ENCODE data around the gene ATP10A.

The ATP10A gene

GRCh38 chr15:25700916-25701315 lies 162.2 kb downstream of the ATP10A start:
- DNase-seq (ENCODE audit: low read depth) = no peak

- DNase-seq (ENCODE audit: low read depth) = no peak
Observed at GRCh38 chr15:25697586-25697985, 165.5 kb downstream of the ATP10A start.

GRCh38 chr15:25695875-25696760 lies 167.0 kb downstream of the ATP10A start:
- DNase-seq (ENCODE audit: low read depth) = no peak

GRCh38 chr15:25694823-25695312 lies 168.3 kb downstream of the ATP10A start:
- no peak for DNase-seq (ENCODE audit: low read depth)

DNA sequence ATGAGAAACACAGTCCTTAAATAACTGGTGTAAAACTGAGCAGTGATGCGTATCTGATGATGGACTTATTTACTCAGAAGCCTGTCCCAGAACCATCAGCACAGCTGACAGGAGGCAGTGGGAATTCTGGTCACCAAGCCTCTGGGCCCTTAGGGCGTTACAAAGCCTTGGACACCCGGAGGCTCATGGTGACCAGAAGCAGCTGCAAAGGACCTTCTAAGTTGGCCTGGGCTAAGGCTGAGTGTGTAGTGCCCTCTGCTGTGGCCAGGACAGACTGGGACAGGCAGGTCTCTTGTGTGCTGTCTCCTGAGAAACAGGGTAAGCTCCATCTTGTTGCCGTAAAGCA lies 168.9 kb downstream of the ATP10A start:
- DNase-seq (ENCODE audit: low read depth) = no peak

DNA sequence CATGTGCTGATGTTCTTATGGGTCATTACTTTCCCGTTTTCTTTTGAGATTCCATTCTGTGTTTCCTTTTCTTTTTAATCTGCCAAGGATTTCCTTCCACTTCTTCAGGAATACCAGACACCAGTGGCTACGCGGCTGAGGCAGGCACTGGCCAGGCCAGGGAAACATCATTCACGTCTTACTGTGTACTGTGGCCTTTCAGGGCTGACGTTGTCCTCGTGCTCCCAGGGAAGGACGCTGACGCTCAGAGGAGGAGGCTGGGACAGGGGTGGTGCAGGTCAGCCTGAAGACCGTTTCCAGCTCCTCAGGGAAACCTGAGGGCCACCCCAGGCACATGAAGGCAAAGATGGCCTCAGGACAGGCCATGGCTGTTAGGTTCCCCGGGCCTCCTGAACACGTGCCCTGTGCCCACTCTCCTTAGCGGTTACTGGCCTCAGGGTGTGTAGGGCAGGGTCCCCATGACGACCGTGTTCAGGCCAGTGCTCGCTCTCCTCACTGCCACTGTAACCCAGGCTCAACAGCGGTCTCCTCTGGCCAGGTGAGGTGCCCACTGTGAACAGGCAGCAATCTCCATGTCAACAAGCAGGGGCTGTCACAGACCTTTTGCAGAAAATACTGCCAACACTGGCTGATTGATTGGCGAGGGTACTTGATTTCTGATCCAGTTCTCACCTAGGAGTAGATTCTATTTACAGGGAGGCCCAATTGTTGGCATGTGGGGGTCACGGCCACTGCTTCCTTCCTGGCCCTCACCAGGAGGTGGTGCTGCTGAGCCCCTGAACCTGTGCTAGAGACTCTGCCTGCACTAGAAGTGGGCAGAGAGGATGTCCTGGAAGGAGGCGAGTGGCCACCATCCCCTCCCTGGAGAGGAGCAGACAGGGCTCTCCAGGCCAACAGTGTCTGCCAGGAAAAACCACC lies 169.5 kb downstream of the ATP10A start:
- no peak for DNase-seq (ENCODE audit: low read depth)

DNA sequence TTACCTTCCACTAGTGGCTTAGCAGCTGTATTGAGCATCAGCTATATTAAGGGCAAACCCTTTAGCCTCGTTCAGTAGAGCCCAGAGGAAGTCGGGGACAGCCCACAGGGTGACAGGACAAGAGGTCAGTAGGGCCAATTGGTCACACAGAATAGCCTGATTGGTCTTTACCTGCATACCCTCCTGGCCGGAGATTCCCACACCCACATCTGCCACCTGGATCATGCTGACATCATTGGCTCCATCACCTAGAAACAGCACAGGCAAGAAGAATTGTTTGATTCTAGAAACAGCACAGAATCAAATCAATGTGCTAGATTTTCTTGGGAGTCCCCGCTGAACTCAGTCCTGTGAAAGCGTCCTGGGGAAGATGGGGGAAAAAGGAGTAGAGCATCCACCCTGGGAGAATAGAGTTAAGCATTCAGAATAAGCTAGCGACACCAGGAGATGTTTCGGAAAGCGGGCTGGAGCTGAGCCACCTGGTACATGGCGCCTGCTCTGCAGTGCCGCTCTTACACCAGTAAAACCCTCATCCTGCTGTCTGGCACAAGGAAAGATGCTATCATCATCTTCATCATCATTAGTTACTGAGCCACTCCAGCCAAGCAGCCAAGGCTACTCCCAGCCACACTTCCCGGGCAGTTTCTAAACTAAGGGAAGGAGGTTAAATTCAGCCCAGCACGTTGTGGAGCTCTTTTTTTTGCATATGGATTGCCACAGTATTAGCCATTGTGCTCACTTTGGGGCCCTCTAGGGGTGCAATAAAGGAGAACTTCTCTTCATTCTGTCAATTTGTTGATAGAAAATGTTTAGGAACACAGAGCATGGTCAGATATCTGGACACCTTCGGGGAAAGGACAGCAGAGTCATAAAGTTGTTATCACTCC lies 171.3 kb downstream of the ATP10A start:
- no peak for DNase-seq (ENCODE audit: low read depth)

GRCh38 chr15:25690673-25691543 lies 172.2 kb downstream of the ATP10A start:
- no peak for DNase-seq (ENCODE audit: low read depth)

DNA sequence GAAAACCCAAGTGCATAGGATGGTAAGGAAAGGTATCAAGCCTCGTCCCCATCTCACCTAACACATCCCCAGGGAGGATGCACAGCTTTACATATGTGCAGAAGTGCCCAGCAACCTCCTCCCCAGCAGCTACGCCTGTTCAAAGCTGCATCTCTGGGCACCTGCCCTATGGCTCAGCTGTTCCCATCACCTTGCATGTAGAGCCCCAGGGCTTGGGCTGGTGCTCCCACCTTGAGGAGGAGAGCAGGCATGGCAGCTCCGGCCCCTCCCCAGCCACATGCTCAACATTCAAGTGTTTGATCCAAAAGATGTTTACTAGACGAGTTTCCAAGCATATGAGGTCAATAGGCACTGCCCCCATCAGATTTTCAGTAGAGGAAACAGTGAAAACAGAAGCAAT lies 173.5 kb downstream of the ATP10A start:
- DNase-seq (ENCODE audit: low read depth) = no peak

DNA sequence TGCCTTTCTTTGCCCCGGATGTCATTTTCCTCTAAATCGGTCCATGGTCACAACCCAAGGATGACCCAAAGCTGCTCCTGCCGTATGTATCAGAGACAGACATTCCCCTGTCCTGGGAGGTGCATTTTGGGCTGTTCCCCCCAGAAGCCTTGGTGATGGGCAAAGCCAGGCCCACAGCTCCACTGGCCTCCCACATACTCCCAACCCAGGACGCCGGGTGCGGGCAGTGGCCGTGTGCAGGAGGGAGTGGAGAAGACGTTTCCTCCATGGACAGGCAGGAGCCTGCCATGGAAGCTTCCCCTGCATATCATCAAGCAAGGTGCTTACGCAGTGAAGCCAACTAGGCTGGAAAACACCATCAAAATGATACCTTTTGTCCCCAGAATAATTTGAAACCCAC lies 175.0 kb downstream of the ATP10A start:
- DNase-seq (ENCODE audit: low read depth) = no peak

DNA sequence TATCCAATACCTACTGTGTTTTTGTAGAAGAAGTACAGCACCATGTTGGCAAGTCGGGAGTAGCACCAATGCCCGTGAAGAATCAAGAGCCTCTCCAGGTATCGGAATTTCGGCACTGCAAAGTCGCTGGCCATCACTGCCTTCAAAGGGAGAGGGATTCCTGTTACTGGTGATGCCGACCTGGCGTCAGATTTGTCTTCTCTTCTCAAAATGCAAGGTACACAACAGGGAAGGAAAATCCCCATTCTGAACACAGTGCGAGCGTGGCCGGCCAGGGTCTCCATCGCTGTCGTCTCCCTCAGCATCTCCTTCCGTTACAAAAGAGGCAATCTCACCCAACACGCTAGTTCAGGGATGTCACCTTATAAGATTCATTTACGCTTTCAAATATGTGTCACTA lies 175.4 kb downstream of the ATP10A start:
- no peak for DNase-seq (ENCODE audit: low read depth)

DNA sequence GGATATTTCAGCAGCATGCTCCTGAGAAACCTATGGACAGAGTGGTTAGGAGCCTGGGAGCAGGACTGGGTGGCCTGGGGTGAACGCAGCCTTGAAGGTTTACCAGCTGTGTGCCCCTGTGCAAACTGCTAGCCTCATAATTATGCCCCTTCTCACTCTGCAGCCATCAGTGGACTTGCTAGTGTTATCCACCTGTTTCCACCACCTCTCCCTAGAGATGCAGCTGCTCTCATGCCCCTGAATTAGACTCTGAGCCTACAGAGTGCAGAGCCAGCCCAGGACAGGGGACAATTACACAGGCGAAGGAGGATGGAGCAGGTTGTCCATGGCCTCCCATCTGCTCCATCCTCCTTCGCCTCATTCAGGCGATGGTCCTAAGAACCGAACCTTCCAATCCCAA lies 175.9 kb downstream of the ATP10A start:
- DNase-seq (ENCODE audit: low read depth) = no peak

GRCh38 chr15:25686780-25687179 lies 176.3 kb downstream of the ATP10A start:
- DNase-seq (ENCODE audit: low read depth) = no peak

DNA sequence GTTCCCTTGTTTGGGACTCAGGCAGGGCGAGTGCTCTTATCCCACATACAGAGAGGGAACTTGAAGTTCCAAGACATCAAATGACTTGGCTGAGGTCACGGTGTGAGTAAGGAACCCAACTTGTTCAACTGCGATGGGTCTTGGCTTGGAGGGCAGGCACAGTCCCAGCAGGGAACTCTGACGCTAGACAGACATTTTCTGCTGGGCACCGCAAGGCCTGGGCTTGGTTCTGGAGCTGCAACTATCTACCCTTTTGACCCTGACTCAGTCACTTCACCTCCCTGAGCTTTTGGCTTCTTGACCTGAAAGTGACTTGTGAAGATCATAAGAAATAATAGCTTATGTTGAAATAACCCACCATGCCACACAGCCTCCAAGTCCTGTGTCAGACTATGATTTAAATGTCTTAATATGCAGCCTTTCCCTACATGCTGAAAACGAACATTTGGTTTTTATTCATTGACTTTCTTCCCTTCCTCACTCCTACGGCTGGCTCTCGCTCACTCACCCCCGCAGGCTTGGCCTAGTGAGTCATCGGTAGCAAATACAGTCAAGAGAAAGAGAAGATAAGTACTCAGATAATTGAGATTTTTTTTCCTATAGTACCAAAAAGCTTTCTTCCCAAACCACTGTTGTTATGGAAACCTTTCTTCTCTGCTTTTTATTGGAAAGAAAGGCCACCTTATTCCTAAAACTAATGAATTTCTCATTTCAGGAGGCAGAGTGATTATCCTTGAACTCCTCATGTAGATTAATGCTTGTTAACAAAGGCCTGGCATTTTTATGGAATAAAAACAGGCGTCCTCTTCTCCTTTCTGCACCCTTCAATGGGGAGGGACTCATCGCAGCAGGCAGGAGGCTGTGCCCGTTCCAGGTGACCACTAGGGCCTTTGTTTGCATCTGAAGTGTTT lies 178.4 kb downstream of the ATP10A start:
- no peak for DNase-seq (ENCODE audit: low read depth)

GRCh38 chr15:25683911-25684310 lies 179.2 kb downstream of the ATP10A start:
- DNase-seq (ENCODE audit: low read depth) = no peak

DNA sequence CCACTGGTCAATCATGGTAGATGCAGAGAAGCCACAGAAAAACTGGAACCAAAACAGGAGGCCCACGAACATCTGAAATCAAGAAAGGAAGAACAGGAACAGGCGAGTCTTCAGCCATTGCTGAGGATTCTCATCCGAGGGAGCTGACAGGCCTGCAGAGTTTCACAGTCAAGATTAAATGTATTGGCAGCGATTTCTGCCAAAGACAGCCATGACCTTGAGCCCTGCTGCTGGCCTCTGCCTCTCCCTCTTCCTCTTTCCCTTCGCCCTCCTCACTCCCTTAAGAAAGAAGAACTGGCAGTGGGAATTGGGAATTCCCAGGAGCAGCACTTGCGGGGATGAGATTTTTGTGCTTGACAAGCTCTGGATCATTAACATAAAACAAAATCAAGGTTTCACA lies 179.7 kb downstream of the ATP10A start:
- no peak for DNase-seq (ENCODE audit: low read depth)

DNA sequence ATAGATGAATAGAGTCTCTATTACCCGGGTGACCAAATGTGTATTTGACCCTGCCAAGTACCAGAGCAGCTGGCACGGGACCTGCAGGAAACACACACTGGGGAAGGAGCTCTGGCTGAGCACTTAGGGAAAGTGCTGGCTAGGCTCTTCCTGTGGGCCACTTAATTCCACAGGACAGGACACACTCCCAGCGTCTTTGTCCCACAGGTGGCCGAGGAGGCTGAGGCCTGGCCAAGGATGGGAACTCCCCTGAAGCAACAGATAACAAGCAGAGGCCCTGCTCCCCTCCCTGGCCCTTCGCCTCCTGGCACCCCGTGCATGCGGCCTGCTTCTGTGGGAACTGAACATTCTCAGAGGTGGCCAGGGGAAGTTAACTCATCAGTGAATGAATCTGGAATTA lies 180.8 kb downstream of the ATP10A start:
- no peak for DNase-seq (ENCODE audit: low read depth)

DNA sequence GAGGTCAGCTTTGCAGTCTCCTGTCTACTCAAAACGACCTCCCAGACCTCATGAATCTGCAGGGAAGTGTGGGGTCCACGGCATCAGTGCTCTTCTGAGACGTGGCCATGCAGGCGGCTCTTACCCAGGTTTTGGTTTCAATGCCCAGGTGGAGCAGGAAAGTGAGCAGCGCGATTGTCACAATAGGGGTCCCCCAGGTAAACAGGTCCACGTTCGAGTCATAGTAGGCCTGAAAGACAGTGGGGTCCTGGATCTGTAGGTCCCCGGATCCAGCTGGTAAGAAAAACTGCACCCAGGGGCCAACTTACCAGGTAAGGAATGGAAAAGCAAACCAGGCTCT lies 182.5 kb downstream of the ATP10A start:
- no peak for DNase-seq (ENCODE audit: low read depth)

DNA sequence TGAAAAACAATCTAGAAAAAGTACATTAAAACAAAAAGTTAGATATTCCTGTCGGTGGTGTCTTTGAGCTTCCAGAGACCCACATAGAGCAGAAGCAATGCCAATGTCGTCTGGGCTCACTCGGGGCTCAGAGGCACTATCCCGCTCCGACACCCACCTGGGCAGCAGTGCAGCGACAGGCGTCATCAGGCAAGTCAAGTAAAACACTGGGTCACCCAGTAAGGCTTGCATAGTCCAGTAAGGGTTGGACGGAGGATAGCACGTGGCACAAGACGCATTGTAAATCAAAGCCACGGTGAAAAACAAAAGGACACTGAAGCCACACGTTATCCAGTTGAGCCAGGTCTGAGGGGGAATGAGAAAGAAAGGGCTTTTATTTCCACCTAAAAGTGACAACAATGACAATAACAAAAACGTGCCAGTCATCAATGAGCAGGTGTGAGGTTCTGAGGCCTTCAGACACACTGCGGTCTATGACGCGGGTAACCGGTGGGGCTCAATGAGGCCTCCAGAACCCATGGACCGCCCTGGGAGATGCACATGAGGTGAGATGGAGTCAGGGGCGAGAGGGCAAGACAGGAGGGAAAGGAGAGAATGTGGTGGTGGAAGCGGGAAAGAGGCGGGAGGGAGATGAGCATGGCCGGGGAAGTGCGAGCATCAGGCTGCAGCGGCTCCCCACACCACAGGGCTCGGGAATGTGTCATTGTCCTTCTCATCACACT lies 183.0 kb downstream of the ATP10A start:
- DNase-seq (ENCODE audit: low read depth) = no peak

All from HS-27A (cell line).